GM12878 (cell line): ENCODE results near the gene SFTPB. TPM values are rescaled to one million over a fixed set of nuclear protein-coding genes. Genes with fewer than 3 reads are reported as not detected.

Experiments used
- ATAC-seq: fragments of 200-7000 bp; cut with Tn5 transposase; 3 replicates; pipeline ENCODE4 v1.9.1; 2020; ENCODE audit warnings: mild to moderate bottlenecking, moderate library complexity
- BruUV-seq: library from RNA; stranded (reverse); fragments of 400-500 nt; replicated peaks from 2 replicates; lab custom pipeline; 2021; lab: Mats Ljungman, UMichigan
- CTCF ChIA-PET: fragments of 300-600 bp; sonication (Branson Sonifier 250); formaldehyde crosslinking; extraction: SDS; loops from one replicate; lab custom pipeline; 2021; ENCODE audit warnings: inconsistent platforms; lab: Yijun Ruan, JAX
- POLR2A ChIA-PET: fragments of 350-600 bp; formaldehyde crosslinking; extraction: SDS; loops from one replicate; lab custom pipeline; 2021; ENCODE audit warnings: inconsistent platforms; lab: Charles Lee
- RAD21 ChIA-PET: fragments of 300-600 bp; sonication (Branson Sonifier 250); formaldehyde crosslinking; loops from one replicate; lab custom pipeline; 2023; ENCODE audit warnings: antibody characterized with exemption; ENCODE audit not compliant: unreplicated experiment; lab: Charles Lee
- SMC1A ChIA-PET: fragments of 300-600 bp; sonication (Branson Sonifier 250); formaldehyde crosslinking; loops from one replicate; lab custom pipeline; 2023; ENCODE audit not compliant: unreplicated experiment, uncharacterized antibody; lab: Charles Lee
- DNase-seq: peaks from one replicate; pipeline ENCODE4 v3.0.0-alpha.2; 2011; ENCODE audit warnings: low read depth, low spot score
- FAIRE-seq: peaks from 3 replicates; lab custom pipeline; 2011; peaks lifted over from hg19 to GRCh38; lab: Jason Lieb, UNC
- H2AFZ ChIP-seq: 2 replicates; pipeline ENCODE4 v1.6.0; 2011; ENCODE audit warnings: low read depth, low read length, control low read depth; ENCODE audit not compliant: control insufficient read depth
- H3K27ac ChIP-seq: 2 replicates; pipeline ENCODE4 v1.5.1; 2011; ENCODE audit warnings: control low read depth; ENCODE audit not compliant: control insufficient read depth, insufficient read depth
- H3K27me3 ChIP-seq, 2 experiments: replicated peaks in 1 of 2; 2 replicates each; pipeline versions ENCODE4 v1.6.0 to v1.6.1; 2011; ENCODE audit warnings: low read length in 1 of 2; ENCODE audit not compliant: control insufficient read depth in 2 of 2, insufficient read depth in 2 of 2
- H3K36me3 ChIP-seq, 2 experiments: 2 replicates each; pipeline ENCODE4 v1.5.1; 2011; ENCODE audit warnings: low read length in 1 of 2; ENCODE audit not compliant: control insufficient read depth in 2 of 2, insufficient read depth in 2 of 2
- H3K4me1 ChIP-seq: 2 replicates; pipeline ENCODE4 v1.6.1; 2011; ENCODE audit warnings: mild to moderate bottlenecking, low read length, moderate library complexity, mixed read lengths; ENCODE audit not compliant: control insufficient read depth, insufficient read depth
- H3K4me2 ChIP-seq: 2 replicates; pipeline ENCODE4 v1.6.0; 2011; ENCODE audit warnings: control low read depth; ENCODE audit not compliant: control insufficient read depth, insufficient read depth
- H3K4me3 ChIP-seq: fragments of 200-600 bp; sonication (generic); 2 replicates; pipeline ENCODE4 v1.5.1; 2016
- H3K79me2 ChIP-seq: 2 replicates; pipeline ENCODE4 v1.6.0; 2011; ENCODE audit warnings: low read length; ENCODE audit not compliant: control insufficient read depth, insufficient read depth
- H3K9ac ChIP-seq: 2 replicates; pipeline ENCODE4 v1.8.0; 2011; ENCODE audit warnings: low read length, control low read depth, mixed read lengths; ENCODE audit not compliant: control insufficient read depth, insufficient read depth
- H3K9me3 ChIP-seq: replicated peaks from 3 replicates; pipeline ENCODE4 v1.5.1; 2011; ENCODE audit warnings: mild to moderate bottlenecking, low read length; ENCODE audit not compliant: control insufficient read depth, insufficient read depth
- H4K20me1 ChIP-seq: 2 replicates; pipeline ENCODE4 v1.6.0; 2011; ENCODE audit not compliant: control insufficient read depth, insufficient read depth
- EZH2 ChIP-seq: IDR thresholded peaks from 2 replicates; pipeline ENCODE4 v1.6.1; 2012; ENCODE audit warnings: low read depth, mild to moderate bottlenecking, control low read depth, inconsistent platforms, low read length, borderline replicate concordance; ENCODE audit not compliant: control insufficient read depth
- FOXK2 ChIP-seq: fragments of 450-650 bp; IDR thresholded peaks from 2 replicates; pipeline ENCODE4 v1.6.1; 2017; ENCODE audit warnings: mild to moderate bottlenecking, moderate library complexity
- JUNB ChIP-seq: IDR thresholded peaks from 2 replicates; pipeline ENCODE4 v1.6.1; 2016; ENCODE audit warnings: antibody characterized with exemption, mild to moderate bottlenecking
- SMAD1 ChIP-seq: fragments of 450-650 bp; IDR thresholded peaks from 2 replicates; pipeline ENCODE4 v1.6.1; 2018; ENCODE audit warnings: mild to moderate bottlenecking, low read depth; ENCODE audit not compliant: partially characterized antibody
- SMAD5 ChIP-seq: IDR thresholded peaks from 2 replicates; pipeline ENCODE4 v1.6.1; 2016; ENCODE audit warnings: antibody characterized with exemption, low read depth
- STAT3 ChIP-seq: IDR thresholded peaks from 2 replicates; pipeline ENCODE4 v1.6.1; 2011; ENCODE audit warnings: low read depth, low read length, improper control_type of control experiment
- TAF1 ChIP-seq: IDR thresholded peaks from 2 replicates; pipeline ENCODE4 v1.6.1; 2011; ENCODE audit warnings: mild to moderate bottlenecking, low read depth, low read length, borderline replicate concordance
- TBL1XR1 ChIP-seq: IDR thresholded peaks from 2 replicates; pipeline ENCODE4 v1.6.1; 2012; ENCODE audit warnings: low read depth, low read length, improper control_type of control experiment
- TCF3 ChIP-seq: IDR thresholded peaks from 2 replicates; pipeline ENCODE4 v1.6.1; 2012; ENCODE audit warnings: low read depth, mild to moderate bottlenecking, low read length, borderline replicate concordance; ENCODE audit not compliant: insufficient read depth
- ZBED1 ChIP-seq: IDR thresholded peaks from 2 replicates; pipeline ENCODE4 v1.6.1; 2016; ENCODE audit warnings: borderline replicate concordance
- WGBS: methylation state at CpG from one replicate; pipeline ENCODE4 v1.1.6; 2016; ENCODE audit warnings: low lambda C conversion rate; ENCODE audit not compliant: insufficient replicate concordance, insufficient coverage; ENCODE audit errors: missing lambda C conversion rate; 5-methylcytosine and 5-hydroxymethylcytosine counted together
- in situ Hi-C: fragments of 300-500 bp; cut with MboI; formaldehyde crosslinking; loops from 9 replicates; pipeline ENCODE4 v1.14.3; 2018; ENCODE audit warnings: mixed read lengths
- intact Hi-C: fragments of 100-400 bp; cut with micrococcal nuclease; formaldehyde crosslinking; loops from one replicate; pipeline ENCODE4 v1.14.2; 2022; ENCODE audit not compliant: unreplicated experiment
- polyA plus RNA-seq, 11 experiments: library from polyadenylated mRNA; depleted of rRNA in 4 of 11; unstranded in 6 of 11; stranded (reverse) in 5 of 11; fragments of >200 nt; fragmentation: Nextera tagmentation in 4 of 11; fragmentation: Illumina TruSeq in 1 of 11; extraction: Ambion mirVana in 4 of 11; extraction: Trizol in 1 of 11; gene quantifications; 1 replicate in 1 of 11; 2 replicates in 10 of 11; pipeline versions ENCODE4 v1.2.1 to v1.2.3, GENCODE V29; 2011 to 2016; ENCODE audit warnings: inconsistent platforms in 2 of 11, missing spikeins in 2 of 11, low read depth in 1 of 11
- total RNA-seq, 4 experiments: library from RNA; depleted of rRNA in 3 of 4; stranded (reverse); fragments of >200 nt in 3 of 4; fragmentation: Illumina TruSeq in 1 of 4; extraction: Trizol in 1 of 4; gene quantifications; 2 replicates each; pipeline versions ENCODE4 v1.2.1 to v1.2.3, GENCODE V29; 2013 to 2021

SFTPB gene
- total and polyA plus RNA-seq, 10 of the 15 experiments (the other 5 are each of a cell fraction or from before 2014, with no cell fraction given): 0.02 to 5.3 TPM; not detected in 8

GRCh38 chr2:85668857-85669142, 801 bp upstream of the SFTPB start:
- ChIA-PET RAD21 (interaction anchor here (0.6 to 2.5 kb wide), 2 partner anchors 37 to 91 kb away, joined by 3 to 6 read pairs; partner anchors contain the start of gene VAMP8), SMC1A (interaction anchor here (1.1 to 1.7 kb wide), 2 partner anchors 31 to 35 kb away, joined by 5 to 6 read pairs; no protein-coding TSS in a partner anchor), CTCF (interaction anchor here (2.1 to 3.6 kb wide), 2 partner anchors 32 to 38 kb away, joined by 9 to 23 read pairs; no protein-coding TSS in a partner anchor), POLR2A (interaction anchor here (1.0 to 1.2 kb wide), 2 partner anchors 9 to 36 kb away, joined by 8 read pairs; no protein-coding TSS in a partner anchor)
- H3K27ac ChIP-seq: no peak overlapping the region
- no peak for TF ChIP-seq SMAD5
- TF ChIP-seq TBL1XR1: no peak
- in situ Hi-C loops: no loop called here
- FAIRE-seq (no peak), DNase-seq (no peak), ATAC-seq (no peak)
- H3K79me2 ChIP-seq: no peaks in the 10 kb centered on the region
- no peaks in the 10 kb centered on the region for H3K27me3 ChIP-seq
- BruUV-seq: no TSS peak
- no peaks in the 10 kb centered on the region for H3K36me3 ChIP-seq
- 15% methylated on average over 3 of the region's 3 CpGs for WGBS
- intact Hi-C loops: no loop called here
- H2AFZ ChIP-seq: no peak overlapping the region
- H3K9ac ChIP-seq: no peak overlapping the region
- H3K4me3 ChIP-seq: no peak overlapping the region
- H4K20me1 ChIP-seq: no peaks in the 10 kb centered on the region
- no peaks in the 10 kb centered on the region for H3K9me3 ChIP-seq
- H3K4me2 ChIP-seq: no peak overlapping the region
- peaks cover 3% of the 10 kb centered on the region; the same call in 1 of the 2 replicates for H3K4me1 ChIP-seq

GRCh38 chr2:85667561-85668008, 414 bp downstream of the SFTPB start:
- CTCF ChIA-PET: interaction anchor here (1.0 to 3.6 kb wide), 2 partner anchors 12 to 39 kb away, joined by 3 to 23 read pairs; no protein-coding TSS in a partner anchor
- FAIRE-seq: no peak

More at GRCh38 chr2:85667561-85668008, 414 bp downstream of the SFTPB start:
- Histone ChIP-seq H3K27ac (no peak overlapping the region), H3K9ac (no peak overlapping the region), H3K36me3 (no peaks in the 10 kb centered on the region), H2AFZ (no peak overlapping the region), H3K4me3 (no peak overlapping the region), H3K27me3 (no peaks in the 10 kb centered on the region), H3K4me1 (peaks cover 3% of the 10 kb centered on the region; the same call in 1 of the 2 replicates), H4K20me1 (no peaks in the 10 kb centered on the region), H3K79me2 (no peaks in the 10 kb centered on the region), H3K9me3 (no peaks in the 10 kb centered on the region), H3K4me2 (no peak overlapping the region)
- no peak for ATAC-seq
- ChIA-PET SMC1A (interaction anchor here (1.1 kb wide), 1 partner anchor 30 kb away, joined by 5 read pairs; no protein-coding TSS in a partner anchor), RAD21 (no interaction called here), POLR2A (no interaction called here)
- 13% methylated on average over 3 of the region's 3 CpGs for WGBS
- in situ Hi-C loops: no loop called here
- DNase-seq: no peak
- TF ChIP-seq FOXK2 (no peak), TAF1 (no peak), TCF3 (no peak), SMAD1 (no peak), JUNB (no peak), EZH2 (no peak), STAT3 (no peak), ZBED1 (no peak), TBL1XR1 (no peak)
- intact Hi-C loops: no loop called here
- BruUV-seq: no TSS peak
